T-helper 2 cell treated with Interferon-gamma antibody and Interleukin-4, amounts not matched to agents 100 ng/mL and 5 ng/mL, for 36 hours (primary cell): ENCODE measurements around the gene PPP1R12C. TPM values are rescaled to one million over a fixed set of nuclear protein-coding genes. Genes with fewer than 3 reads are reported as not detected.

Experiments used
- intact Hi-C: fragments of 100-400 bp; cut with micrococcal nuclease; formaldehyde crosslinking; loops from one replicate; pipeline ENCODE4 v1.15.1; 2023
- total RNA-seq: library from RNA; stranded (reverse); gene quantifications from 2 replicates; pipeline ENCODE4 v1.2.3, GENCODE V29; 2022

Gene PPP1R12C
- total RNA-seq, 1 donor from 2014 or later: 132 TPM

DNA sequence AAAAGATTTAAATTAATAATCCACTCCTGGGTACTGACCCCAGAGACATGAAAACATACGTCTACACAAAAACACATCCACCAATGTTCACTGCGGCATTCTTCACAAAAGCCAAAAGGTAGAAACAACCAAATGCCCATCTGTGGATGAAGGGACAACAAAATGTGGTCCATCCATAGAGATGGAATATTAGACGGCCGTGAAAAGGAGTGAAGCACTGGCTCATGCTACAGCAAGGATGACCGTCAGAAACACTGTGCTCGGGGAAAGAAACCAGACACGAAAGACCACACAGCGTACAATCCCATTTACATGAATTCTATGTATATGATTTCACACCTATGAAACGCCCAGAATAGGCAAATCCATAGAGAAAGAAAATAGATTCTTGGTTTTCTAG, 60.6 kb downstream of the PPP1R12C start:
- intact Hi-C loops: loop anchor here (1.0 kb wide), 1 partner anchor 9 kb away; no protein-coding TSS in a partner anchor

GRCh38 chr19:55053735-55054134, 63.7 kb downstream of the PPP1R12C start:
- intact Hi-C loops: no loop called here

DNA sequence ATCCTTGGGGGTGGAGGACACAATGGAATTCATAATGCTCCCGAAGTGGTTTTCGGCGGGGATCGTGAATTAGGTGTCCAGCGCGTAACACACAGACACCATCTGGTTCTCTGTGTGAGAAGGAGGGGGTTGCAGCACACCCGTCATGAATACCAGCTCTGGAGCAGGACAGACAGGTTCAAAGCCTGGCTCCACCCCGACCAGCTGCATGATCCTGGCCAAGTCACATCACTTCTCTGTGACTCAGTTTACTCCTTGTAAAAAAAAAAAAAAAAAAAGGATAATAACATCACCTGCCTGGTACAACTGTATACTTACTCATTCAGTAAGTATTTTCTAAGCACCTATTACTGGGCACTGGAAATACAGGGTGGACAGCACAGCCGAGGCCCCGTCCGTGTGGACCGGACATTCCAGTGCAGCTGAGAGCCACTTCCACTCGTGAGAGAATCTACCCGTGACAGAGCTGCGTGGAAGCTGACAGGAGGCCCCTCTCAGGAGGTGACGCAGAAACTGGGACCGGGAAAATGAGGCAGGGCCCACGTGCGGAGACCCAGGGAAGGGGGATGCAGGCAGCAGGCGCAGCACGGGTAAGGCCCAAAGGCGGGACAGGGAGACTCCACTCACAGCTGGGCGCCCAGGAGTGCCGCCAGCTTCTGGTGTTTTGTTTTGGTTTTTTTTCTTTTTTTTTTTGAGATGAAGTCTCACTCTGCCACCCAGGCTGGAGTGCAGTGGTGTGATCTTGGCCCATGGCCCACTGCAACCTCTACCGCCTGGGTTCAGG, 66.5 kb downstream of the PPP1R12C start:
- intact Hi-C loops: no loop called here

DNA sequence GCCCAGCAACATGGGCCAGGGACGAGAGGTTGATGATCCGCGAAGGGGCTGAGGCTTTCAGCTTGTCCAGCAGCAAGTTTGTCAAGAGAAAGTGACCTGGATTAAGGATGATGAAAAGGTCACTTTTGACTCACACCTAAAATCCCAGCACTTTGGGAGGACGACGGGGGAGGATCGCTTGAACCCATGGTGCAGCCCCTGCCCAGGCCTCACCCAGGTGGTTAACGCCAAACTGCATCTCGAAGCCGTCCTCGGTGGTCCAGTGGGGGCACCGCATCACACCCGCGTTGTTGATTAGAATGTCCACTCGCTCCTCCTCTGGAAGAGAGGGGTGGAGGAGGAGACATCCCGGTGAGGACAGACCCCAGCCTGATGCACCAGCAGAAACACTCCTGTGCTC, 69.0 kb downstream of the PPP1R12C start:
- intact Hi-C loops: loop anchor here (1.0 kb wide), 1 partner anchor 8 kb away; no protein-coding TSS in a partner anchor

GRCh38 chr19:55047951-55048350, 69.5 kb downstream of the PPP1R12C start:
- intact Hi-C loops: loop anchor here (1.0 kb wide), 1 partner anchor 8 kb away; no protein-coding TSS in a partner anchor

GRCh38 chr19:55046975-55047622, 70.3 kb downstream of the PPP1R12C start:
- intact Hi-C loops: no loop called here

DNA sequence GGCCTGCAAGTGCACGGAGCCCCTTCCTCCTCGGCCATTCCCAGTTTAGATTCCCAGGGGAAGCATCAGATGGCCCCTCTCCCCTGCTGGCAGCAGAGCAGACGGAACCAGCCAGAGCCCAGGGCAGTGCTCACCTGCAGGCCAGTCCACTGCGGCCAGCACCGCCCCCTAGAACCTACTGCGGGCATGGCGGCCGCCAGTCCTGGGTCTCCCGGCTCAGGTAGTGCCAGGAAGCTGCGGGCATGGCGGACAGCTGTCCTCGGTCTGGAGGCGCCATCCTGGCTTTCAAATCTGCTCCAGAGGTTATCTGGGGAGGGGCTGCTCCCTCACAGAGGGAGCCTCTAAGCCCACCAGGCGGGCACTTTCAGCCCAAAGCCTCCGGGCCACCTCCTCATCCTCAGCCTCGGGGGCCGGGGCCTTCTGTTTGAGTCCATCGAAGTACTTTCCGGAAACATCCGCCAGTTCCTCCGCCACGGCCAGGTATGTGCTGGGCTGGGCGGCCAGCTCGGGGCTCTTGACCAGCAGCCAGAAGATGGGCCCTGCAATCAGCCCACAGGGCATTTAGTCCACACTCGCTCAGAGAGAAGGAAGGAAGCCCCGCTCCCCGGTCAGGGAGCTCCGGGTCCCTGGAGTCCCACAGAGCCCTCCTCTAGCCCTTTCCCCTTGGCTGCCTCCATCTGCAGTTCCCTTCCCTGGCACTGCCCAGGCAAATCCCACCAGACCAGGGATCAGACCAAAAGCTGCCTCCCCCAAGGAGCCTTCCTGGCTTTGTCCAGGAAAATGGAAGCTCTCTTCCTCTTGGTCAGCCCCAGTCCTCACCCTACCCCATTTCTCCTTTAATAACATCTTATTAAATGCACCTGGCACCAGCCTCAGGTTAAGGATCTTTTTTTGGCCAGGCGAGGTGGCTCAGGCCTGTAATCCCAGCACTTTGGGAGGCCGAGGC, 72.4 kb downstream of the PPP1R12C start:
- intact Hi-C loops: no loop called here

- intact Hi-C loops: no loop called here
Observed at GRCh38 chr19:55044286-55044685, 73.2 kb downstream of the PPP1R12C start.

DNA sequence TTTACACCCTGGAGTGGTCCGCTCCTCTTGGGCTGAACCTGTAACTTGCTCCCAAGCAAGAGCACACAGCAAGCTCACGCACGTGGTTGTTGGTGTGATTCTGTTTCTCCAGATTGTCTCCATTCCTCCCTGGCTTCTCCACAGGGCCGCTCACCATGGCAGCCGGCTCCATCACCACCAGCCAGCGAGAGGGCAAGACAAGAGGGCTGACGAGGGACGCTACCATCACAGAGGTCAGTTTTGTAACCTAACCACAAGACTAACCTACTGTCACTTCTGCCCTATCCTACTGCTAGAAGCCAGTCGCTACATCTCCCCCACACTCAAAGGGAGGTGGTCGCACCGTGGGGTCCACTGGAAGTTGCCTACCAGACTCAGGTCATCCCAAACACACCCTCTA, 74.7 kb downstream of the PPP1R12C start:
- intact Hi-C loops: no loop called here

- intact Hi-C loops: no loop called here
Observed at GRCh38 chr19:55042344-55042678, 75.1 kb downstream of the PPP1R12C start.

- intact Hi-C loops: no loop called here
Observed at GRCh38 chr19:55041627-55042343, 75.7 kb downstream of the PPP1R12C start.

- intact Hi-C loops: no loop called here
Observed at GRCh38 chr19:55041244-55041626, 76.2 kb downstream of the PPP1R12C start.

Other genes with a start within 250 kb of the PPP1R12C start
- not detected in 2 replicates for gene FCAR, start 243.4 kb downstream of the PPP1R12C start, total RNA-seq
- not detected in 2 replicates for gene NCR1, start 211.5 kb downstream of the PPP1R12C start, total RNA-seq
- gene NLRP7, start 170.1 kb downstream of the PPP1R12C start, total RNA-seq: not detected in 2 replicates
- gene NLRP2, start 151.3 kb downstream of the PPP1R12C start, total RNA-seq: 13.5 and 17.9 TPM in 2 replicates
- gene GP6, start 79.4 kb downstream of the PPP1R12C start, total RNA-seq: 0.36 and 0.43 TPM in 2 replicates
- gene RDH13, start 54.5 kb downstream of the PPP1R12C start, total RNA-seq: 16.5 and 18.4 TPM in 2 replicates
- gene EPS8L1, start 41.8 kb downstream of the PPP1R12C start, total RNA-seq: 4.0 and 4.8 TPM in 2 replicates
- 0.34 and 0.48 TPM in 2 replicates for gene TNNT1, start 31.6 kb upstream of the PPP1R12C start, total RNA-seq
- not detected in 2 replicates for gene TNNI3, start 40.1 kb upstream of the PPP1R12C start, total RNA-seq
- 0.18 TPM in 1 of 2 replicates, not detected in the other for gene DNAAF3, start 49.0 kb upstream of the PPP1R12C start, total RNA-seq
- gene SYT5, start 62.7 kb upstream of the PPP1R12C start, total RNA-seq: not detected in 2 replicates
- gene PTPRH, start 91.9 kb upstream of the PPP1R12C start, total RNA-seq: not detected in 2 replicates
- gene TMEM86B, start 111.1 kb upstream of the PPP1R12C start, total RNA-seq: 9.4 and 9.6 TPM in 2 replicates
- gene PPP6R1, start 141.4 kb upstream of the PPP1R12C start, total RNA-seq: 218 and 224 TPM in 2 replicates
- 35.6 and 35.7 TPM in 2 replicates for gene HSPBP1, start 162.5 kb upstream of the PPP1R12C start, total RNA-seq
- 4.9 and 5.3 TPM in 2 replicates for gene BRSK1, start 166.4 kb upstream of the PPP1R12C start, total RNA-seq
- 0.39 and 0.89 TPM in 2 replicates for gene TMEM150B, start 207.7 kb upstream of the PPP1R12C start, total RNA-seq
- gene KMT5C, start 222.2 kb upstream of the PPP1R12C start, total RNA-seq: 17.5 and 18.9 TPM in 2 replicates
- 0.45 and 0.64 TPM in 2 replicates for gene COX6B2, start 237.1 kb upstream of the PPP1R12C start, total RNA-seq
- gene GARIN5B, start 245.6 kb upstream of the PPP1R12C start, total RNA-seq: not detected in 2 replicates